Measurements from ENCODE around the gene CDHR1. TPM values are rescaled to one million over a fixed set of nuclear protein-coding genes. Genes with fewer than 3 reads are reported as not detected.

Gene CDHR1
- total RNA-seq, 4 donors from 2014 or later = 0.16 to 0.24 TPM; not detected in 2

DNA sequence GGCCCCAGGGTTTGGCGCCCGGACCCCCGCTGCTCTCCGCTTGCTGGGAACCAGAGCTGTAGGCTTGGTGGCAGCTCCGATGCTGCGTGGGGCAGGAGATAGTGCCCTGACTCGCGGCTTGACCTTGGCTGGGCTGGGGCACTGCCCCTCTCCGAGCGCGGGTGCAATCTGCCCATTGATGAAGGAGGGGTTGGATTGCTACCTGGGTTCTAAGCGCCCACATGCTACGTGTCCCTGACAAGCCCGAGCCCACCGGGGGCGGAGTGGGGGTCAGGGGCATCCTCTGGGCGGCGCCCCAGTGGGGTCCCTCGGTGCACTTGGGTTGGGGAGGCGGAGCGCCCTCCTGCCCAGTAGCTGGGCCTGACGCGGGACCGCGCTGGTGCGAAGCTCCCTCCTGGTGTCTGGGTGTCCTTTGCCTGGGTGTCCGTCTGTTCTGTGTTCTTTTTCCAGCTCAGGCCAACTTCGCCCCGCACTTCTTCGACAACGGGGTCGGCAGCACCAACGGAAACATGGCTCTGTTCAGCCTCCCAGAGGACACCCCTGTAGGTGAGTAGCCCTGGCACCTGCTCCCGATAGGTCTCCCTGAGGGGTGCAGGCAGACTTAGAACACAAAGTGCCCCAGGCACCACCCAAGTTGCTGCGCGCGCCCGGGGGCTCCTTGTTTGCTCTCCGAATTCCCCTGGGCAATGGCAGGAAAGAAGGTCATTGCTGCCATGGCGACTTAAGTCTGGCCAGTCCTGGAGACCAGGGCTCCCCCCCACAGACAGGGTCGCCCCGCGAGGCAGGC, 900 bp downstream of the CDHR1 start:
- no peak for ATAC-seq (ENCODE audit: low FRiP score)
- DNase-seq (ENCODE audit: low spot score) = no peak
- TF ChIP-seq, protein P1, sequence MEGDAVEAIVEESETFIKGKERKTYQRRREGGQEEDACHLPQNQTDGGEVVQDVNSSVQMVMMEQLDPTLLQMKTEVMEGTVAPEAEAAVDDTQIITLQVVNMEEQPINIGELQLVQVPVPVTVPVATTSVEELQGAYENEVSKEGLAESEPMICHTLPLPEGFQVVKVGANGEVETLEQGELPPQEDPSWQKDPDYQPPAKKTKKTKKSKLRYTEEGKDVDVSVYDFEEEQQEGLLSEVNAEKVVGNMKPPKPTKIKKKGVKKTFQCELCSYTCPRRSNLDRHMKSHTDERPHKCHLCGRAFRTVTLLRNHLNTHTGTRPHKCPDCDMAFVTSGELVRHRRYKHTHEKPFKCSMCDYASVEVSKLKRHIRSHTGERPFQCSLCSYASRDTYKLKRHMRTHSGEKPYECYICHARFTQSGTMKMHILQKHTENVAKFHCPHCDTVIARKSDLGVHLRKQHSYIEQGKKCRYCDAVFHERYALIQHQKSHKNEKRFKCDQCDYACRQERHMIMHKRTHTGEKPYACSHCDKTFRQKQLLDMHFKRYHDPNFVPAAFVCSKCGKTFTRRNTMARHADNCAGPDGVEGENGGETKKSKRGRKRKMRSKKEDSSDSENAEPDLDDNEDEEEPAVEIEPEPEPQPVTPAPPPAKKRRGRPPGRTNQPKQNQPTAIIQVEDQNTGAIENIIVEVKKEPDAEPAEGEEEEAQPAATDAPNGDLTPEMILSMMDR (IDR thresholded peaks at IDR 0.05) = no peak

DNA sequence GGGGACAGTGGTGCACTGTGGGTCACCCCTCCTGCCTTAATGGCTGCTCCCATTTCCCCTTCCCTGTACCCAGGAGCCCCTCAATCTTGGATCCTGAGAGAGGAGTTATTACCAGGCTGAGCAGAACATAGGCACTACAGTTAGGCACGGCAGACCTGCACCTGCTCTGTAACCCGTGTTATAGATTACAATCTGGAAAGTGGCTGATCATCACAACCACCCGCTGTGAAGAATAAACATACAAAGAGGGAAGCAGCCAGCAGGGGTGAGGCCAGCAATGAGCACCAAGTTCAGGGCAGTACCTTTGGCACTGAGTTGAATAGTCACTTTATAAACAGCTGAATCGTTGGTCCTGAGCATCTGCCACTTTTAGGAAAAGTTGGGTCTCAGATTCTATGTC, 1.7 kb downstream of the CDHR1 start:
- TF ChIP-seq, protein P1 (IDR thresholded peaks at IDR 0.05) = no peak
- DNase-seq (ENCODE audit: low spot score) (no peak), ATAC-seq (ENCODE audit: low FRiP score) (no peak)

DNA sequence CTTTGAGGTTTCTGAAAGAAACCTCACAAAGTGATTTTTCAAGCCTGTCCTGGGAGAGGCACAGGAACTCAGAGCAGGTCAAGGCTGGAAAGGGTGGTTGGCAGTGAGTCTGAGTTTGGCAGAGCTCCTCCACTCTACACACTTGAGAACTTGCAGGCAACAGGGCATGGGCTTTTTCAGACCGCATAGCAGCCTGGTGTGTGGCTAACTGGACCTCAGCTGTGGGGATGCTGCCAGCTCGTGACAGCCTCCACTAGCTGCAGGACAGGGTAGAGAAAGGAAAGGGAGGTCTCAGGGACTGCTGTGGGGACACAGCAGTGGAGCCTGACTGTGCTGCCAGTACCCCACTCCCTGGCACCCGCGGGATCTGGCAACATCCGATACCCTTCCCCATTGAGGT, 2.6 kb downstream of the CDHR1 start:
- TF ChIP-seq, protein P1 (IDR thresholded peaks at IDR 0.05) = no peak
- DNase-seq (ENCODE audit: low spot score) (no peak), ATAC-seq (ENCODE audit: low FRiP score) (no peak)

DNA sequence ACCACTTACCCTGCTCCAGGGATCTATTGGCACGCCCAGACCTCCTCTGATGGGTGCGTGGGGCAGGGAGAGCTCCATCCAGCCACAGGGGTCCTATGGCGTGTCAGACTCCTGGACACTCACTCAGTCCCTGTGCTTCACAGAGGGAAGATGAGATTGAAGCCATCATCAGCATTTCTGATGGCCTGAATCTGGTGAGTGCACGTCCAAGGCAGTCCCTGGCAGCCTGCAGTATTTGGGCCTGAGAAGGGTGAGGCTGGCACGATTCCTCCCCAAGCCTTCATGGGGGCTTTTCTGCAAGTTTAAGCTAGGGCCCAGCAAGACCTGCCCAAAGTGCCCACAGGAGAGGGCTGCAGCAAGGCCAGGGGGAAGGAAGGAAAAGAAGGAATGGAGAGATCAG, 3.3 kb downstream of the CDHR1 start:
- no peak for ATAC-seq (ENCODE audit: low FRiP score)
- no peak for DNase-seq (ENCODE audit: low spot score)
- TF ChIP-seq, protein P1 (IDR thresholded peaks at IDR 0.05) = no peak

DNA sequence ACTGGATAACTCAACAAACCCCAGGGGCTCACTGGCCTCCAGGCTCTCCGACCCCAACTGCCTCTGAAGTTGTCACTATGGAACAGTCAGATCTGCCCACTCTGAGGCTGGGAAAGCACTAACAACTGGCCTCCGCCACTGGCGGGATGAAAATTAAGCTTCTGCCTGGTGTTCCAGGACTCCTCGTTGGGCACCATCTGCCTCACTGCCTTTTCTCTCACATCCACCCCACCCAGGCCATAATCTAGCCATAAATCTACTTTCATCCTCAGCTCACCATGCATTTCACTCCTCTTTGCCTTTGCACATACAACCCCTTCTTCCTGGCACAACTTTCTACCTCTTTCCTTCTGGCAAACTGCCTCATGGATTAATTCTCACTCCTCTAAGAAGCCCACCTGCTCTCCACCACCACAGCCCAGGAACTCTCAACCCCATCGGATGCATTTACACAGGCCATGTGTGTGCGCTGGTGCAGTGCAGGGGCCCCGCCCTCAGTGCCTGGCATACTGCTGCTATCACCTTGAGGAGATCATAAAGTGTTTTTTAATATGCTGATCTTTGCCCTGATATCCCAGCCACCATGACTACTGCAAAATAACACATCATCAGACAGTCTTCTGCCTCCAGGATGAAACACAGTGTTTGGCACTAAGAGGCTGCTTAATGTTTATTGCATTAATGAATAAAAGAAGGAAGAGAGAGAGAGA, 4.0 kb downstream of the CDHR1 start:
- TF ChIP-seq, protein P1 (IDR thresholded peaks at IDR 0.05) = no peak
- DNase-seq (ENCODE audit: low spot score) (no peak), ATAC-seq (ENCODE audit: low FRiP score) (no peak)

DNA sequence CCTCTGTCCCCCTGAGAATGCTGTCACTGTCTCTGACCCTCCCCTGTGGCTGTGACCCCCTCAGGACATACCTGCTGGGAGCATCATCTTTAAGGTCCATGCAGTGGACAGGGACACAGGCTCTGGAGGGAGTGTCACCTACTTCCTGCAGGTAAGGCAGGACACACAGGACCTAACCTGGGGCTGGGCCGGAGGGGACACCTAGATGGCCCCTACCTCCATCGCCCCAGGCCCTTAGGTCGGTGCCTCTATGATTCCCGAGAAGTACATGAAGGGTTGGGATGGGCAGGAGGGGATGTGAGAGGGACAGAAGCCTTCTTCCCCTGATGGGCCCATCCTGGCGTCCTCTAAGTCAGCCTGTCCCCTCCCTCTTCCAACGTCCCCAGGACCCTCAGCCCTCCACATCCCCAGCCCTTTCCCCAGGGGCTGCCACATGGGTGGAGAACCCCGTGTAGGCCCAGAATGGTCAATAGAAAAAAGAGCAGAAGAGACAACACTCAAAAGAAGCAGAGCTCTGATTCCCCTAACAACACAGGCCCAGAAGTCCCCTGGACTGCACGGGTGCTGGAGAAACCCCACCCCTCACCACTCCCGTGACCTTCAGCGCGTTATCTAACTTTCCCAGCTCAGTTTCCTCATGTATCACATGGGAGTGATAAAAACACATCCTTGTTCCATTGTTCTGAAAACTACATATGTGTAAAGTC, 6.4 kb downstream of the CDHR1 start:
- DNase-seq (ENCODE audit: low spot score) = no peak
- ATAC-seq (ENCODE audit: low FRiP score) = no peak
- TF ChIP-seq, protein P1 (IDR thresholded peaks at IDR 0.05) = no peak

All from omental fat pad (tissue), 4 donors.